OCI-LY1 (cell line): ENCODE results near the gene ZNF112.

ENCODE experiments used
- H2AFZ ChIP-seq: fragments of 200-600 bp; sonication (generic), shearing (Covaris generic); 2 replicates; pipeline ENCODE4 v1.6.0; 2014; ENCODE audit warnings: antibody characterized with exemption, mild to moderate bottlenecking, low read length
- H3F3A ChIP-seq: fragments of 200-600 bp; sonication (generic), shearing (Covaris generic); 2 replicates; pipeline ENCODE4 v1.6.0; 2014; ENCODE audit warnings: mild to moderate bottlenecking, antibody characterized with exemption, low read length, moderate library complexity; ENCODE audit not compliant: insufficient read depth
- H3K27ac ChIP-seq: fragments of 200-600 bp; sonication (generic); 2 replicates; pipeline ENCODE4 v1.5.1; 2014; ENCODE audit warnings: low read length, mixed run types, mild to moderate bottlenecking, low read depth; ENCODE audit not compliant: poor library complexity, severe bottlenecking
- H3K27me3 ChIP-seq: fragments of 200-600 bp; sonication (generic); 2 replicates; pipeline ENCODE4 v1.6.0; 2014; ENCODE audit warnings: antibody characterized with exemption, mild to moderate bottlenecking, low read length, moderate library complexity; ENCODE audit not compliant: insufficient read depth
- H3K36me3 ChIP-seq: fragments of 200-600 bp; sonication (generic); 2 replicates; pipeline ENCODE4 v1.6.1; 2014; ENCODE audit warnings: mild to moderate bottlenecking, antibody characterized with exemption, low read length, moderate library complexity, mixed read lengths; ENCODE audit not compliant: insufficient read depth
- H3K4me1 ChIP-seq: fragments of 200-600 bp; sonication (generic); 2 replicates; pipeline ENCODE4 v1.5.1; 2014; ENCODE audit warnings: mild to moderate bottlenecking, low read length, moderate library complexity; ENCODE audit not compliant: insufficient read depth, severe bottlenecking
- H3K4me2 ChIP-seq: fragments of 200-600 bp; sonication (generic), shearing (Covaris generic); 2 replicates; pipeline ENCODE4 v1.6.1; 2014; ENCODE audit warnings: low read length
- H3K4me3 ChIP-seq: fragments of 200-600 bp; sonication (generic); 2 replicates; pipeline ENCODE4 v1.5.1; 2014; ENCODE audit warnings: low read length, low read depth, mild to moderate bottlenecking, mixed read lengths; ENCODE audit not compliant: poor library complexity, severe bottlenecking
- H3K79me2 ChIP-seq: fragments of 200-600 bp; shearing (Covaris generic); 2 replicates; pipeline ENCODE4 v1.6.1; 2016; ENCODE audit warnings: mixed run types, low read length, mixed read lengths; ENCODE audit not compliant: insufficient read depth
- H3K9ac ChIP-seq: fragments of 200-600 bp; sonication (generic), shearing (Covaris generic); 2 replicates; pipeline ENCODE4 v1.6.1; 2014; ENCODE audit warnings: mild to moderate bottlenecking, low read length, mixed read lengths
- H3K9me2 ChIP-seq: fragments of 200-600 bp; sonication (generic), shearing (Covaris generic); 2 replicates; pipeline ENCODE4 v1.6.1; 2014; ENCODE audit warnings: low read depth, mild to moderate bottlenecking, low read length, mixed read lengths
- H3K9me3 ChIP-seq: fragments of 200-600 bp; shearing (Covaris generic); 2 replicates; pipeline ENCODE4 v1.6.1; 2014; ENCODE audit warnings: low read length, mixed read lengths
- H4K20me1 ChIP-seq: fragments of 200-600 bp; sonication (generic), shearing (Covaris generic); 2 replicates; pipeline ENCODE4 v1.6.0; 2016; ENCODE audit warnings: mild to moderate bottlenecking, low read length; ENCODE audit not compliant: insufficient read depth
- EZH2 ChIP-seq: fragments of 200-600 bp; sonication (generic), shearing (Covaris generic); IDR thresholded peaks from 2 replicates; pipeline ENCODE4 v1.8.0; 2017; ENCODE audit warnings: borderline replicate concordance, mixed run types, mild to moderate bottlenecking, antibody characterized with exemption, low read length, moderate library complexity, mixed read lengths
- TF ChIP-seq, protein P1 (sequence below): fragments of 200-600 bp; sonication (generic), shearing (Covaris generic); IDR thresholded peaks from 2 replicates; pipeline ENCODE4 v1.5.1; 2017; ENCODE audit warnings: mild to moderate bottlenecking, antibody characterized with exemption, low read length, moderate library complexity, mixed read lengths

ZNF112 gene

DNA sequence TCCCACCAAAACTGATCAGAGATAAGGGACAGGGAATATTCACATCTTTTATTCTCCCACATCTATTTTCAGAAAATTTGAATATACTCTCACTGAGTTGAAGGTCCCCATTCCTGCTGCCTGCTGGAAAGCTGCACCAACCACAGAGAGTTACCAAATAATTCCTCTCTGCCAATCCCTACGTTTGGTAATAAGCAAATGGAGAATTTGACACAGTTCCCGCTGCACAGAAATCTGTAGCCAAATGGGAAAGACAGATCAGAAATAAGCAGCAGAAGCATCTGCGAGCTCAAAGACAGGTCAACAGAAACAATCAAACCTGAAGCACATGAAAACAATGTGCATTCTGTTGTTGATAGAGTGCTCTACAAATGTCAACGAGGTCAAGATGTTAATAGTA lies 9.9 kb downstream of the ZNF112 start:
- Histone ChIP-seq H3K4me1 (no peaks in the 10 kb centered on the region), H2AFZ (no peak overlapping the region), H3K4me2 (no peak overlapping the region), H3K4me3 (no peak overlapping the region), H3K9me2 (no peaks in the 10 kb centered on the region), H3K9me3 (no peaks in the 10 kb centered on the region), H3K27ac (no peak overlapping the region), H3K9ac (no peak overlapping the region), H4K20me1 (no peaks in the 10 kb centered on the region), H3F3A (no peaks in the 10 kb centered on the region), H3K79me2 (no peaks in the 10 kb centered on the region), H3K36me3 (no peaks in the 10 kb centered on the region), H3K27me3 (no peaks in the 10 kb centered on the region)
- no peak for TF ChIP-seq EZH2
- TF ChIP-seq, protein P1, sequence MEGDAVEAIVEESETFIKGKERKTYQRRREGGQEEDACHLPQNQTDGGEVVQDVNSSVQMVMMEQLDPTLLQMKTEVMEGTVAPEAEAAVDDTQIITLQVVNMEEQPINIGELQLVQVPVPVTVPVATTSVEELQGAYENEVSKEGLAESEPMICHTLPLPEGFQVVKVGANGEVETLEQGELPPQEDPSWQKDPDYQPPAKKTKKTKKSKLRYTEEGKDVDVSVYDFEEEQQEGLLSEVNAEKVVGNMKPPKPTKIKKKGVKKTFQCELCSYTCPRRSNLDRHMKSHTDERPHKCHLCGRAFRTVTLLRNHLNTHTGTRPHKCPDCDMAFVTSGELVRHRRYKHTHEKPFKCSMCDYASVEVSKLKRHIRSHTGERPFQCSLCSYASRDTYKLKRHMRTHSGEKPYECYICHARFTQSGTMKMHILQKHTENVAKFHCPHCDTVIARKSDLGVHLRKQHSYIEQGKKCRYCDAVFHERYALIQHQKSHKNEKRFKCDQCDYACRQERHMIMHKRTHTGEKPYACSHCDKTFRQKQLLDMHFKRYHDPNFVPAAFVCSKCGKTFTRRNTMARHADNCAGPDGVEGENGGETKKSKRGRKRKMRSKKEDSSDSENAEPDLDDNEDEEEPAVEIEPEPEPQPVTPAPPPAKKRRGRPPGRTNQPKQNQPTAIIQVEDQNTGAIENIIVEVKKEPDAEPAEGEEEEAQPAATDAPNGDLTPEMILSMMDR = no peak

DNA sequence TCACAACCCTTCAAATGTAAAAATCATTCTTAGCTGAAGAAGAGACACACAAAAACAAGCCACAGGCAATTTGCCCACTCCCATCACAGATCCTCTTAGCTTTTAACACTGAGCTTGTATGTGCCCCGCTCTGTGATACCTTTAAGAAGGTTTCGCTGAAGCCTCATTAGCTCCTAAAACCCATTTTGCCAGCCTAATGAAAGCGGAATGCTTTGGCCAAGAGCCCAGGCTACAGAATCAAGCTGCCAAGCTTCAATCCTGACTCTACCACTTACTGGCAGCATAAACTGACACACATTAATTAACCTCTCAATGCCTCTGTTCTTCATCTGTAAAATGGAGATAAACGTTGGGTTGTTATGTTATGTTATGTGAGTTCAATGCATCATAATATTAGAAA lies 10.5 kb downstream of the ZNF112 start:
- Histone ChIP-seq H4K20me1 (no peaks in the 10 kb centered on the region), H3K9ac (no peak overlapping the region), H3K27me3 (no peaks in the 10 kb centered on the region), H3K9me2 (no peaks in the 10 kb centered on the region), H3K79me2 (no peaks in the 10 kb centered on the region), H3K4me2 (no peak overlapping the region), H3K9me3 (no peaks in the 10 kb centered on the region), H3K27ac (no peak overlapping the region), H3K36me3 (no peaks in the 10 kb centered on the region), H3K4me3 (no peak overlapping the region), H3K4me1 (no peaks in the 10 kb centered on the region), H2AFZ (no peak overlapping the region), H3F3A (no peaks in the 10 kb centered on the region)
- no peak for TF ChIP-seq EZH2
- TF ChIP-seq, protein P1 = no peak

DNA sequence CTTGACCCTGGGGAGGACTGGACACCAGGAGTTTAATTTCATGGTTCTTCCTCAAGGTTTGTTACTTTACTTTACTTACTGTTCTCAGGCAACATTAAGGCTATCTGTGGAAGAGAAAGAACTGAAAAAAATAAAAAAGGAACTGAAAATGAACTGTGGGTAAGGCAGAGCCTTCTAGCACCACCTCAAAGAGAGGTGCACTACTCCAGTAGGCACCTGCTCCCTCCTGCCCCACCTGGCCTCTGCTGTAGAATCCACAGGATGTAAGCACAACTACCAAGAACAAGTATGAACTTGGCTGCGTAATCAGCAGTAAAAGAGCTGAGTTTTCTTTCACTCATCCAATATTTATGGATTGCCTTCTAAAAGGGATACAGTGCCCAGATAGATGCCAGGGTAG lies 12.2 kb downstream of the ZNF112 start:
- H3K4me2 ChIP-seq = no peak overlapping the region
- H3K4me1 ChIP-seq = no peaks in the 10 kb centered on the region
- H3K9ac ChIP-seq = no peak overlapping the region
- no peak overlapping the region for H2AFZ ChIP-seq
- no peaks in the 10 kb centered on the region for H3K79me2 ChIP-seq
- H3K9me2 ChIP-seq = no peaks in the 10 kb centered on the region
- H3K27ac ChIP-seq = no peak overlapping the region
- no peaks in the 10 kb centered on the region for H3K27me3 ChIP-seq
- no peaks in the 10 kb centered on the region for H3F3A ChIP-seq
- TF ChIP-seq, protein P1 = no peak
- no peak for TF ChIP-seq EZH2
- H3K36me3 ChIP-seq = no peaks in the 10 kb centered on the region
- H4K20me1 ChIP-seq = no peaks in the 10 kb centered on the region
- H3K9me3 ChIP-seq = no peaks in the 10 kb centered on the region
- no peak overlapping the region for H3K4me3 ChIP-seq
